Astrocyte (in vitro differentiated cells and primary cell): ENCODE results near the gene RNF125.

ENCODE experiments used
- CTCF ChIP-seq: IDR thresholded peaks from 2 replicates; pipeline ENCODE4 v1.5.1; 2011; ENCODE audit warnings: low read depth, mild to moderate bottlenecking, inconsistent platforms, low read length, moderate library complexity; ENCODE audit not compliant: insufficient read depth
- EZH2 ChIP-seq: IDR thresholded peaks from 2 replicates; pipeline ENCODE4 v1.6.1; 2012; ENCODE audit warnings: mild to moderate bottlenecking, low read length, inconsistent platforms; ENCODE audit not compliant: insufficient read depth

DNA sequence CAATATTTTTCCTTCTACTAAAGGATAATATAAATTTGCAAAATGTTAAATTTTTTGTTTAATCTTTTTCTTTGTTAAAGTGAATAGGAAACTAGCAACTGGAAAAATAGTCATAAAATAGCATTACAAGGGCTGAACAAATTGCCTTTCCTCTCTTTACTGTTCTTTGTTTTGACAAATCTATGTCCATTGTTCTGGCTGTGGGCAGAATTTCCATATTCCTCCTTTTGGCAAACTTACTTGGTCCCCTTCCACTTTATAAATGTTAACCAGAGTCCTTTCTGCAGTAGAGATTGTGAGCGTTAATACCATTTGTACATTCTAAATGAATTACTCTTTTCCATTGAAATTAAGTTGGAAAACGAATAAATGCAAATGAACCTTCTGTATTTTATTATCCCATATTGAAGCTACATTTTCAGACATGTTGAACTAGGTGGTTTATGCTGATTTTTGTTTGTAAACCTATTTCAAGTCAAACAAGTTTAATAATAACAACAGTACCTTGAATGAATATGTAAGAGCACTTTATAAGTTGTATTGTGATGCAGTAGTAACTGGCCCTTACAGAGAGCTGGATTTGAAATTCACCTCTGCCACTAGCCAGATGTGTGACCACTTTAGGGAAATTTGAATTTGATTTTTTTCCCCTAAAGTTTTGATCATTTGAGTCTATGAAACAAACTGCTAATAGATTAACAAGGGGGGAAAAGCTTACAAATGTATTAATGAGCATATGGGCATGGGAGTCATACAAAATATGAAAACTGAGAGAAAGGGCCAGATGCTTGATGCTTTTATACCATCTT, 3.3 kb downstream of the RNF125 start:
- TF ChIP-seq CTCF (no peak), EZH2 (no peak)
